HUES64 (cell line): ENCODE results near the gene NAA80.

ENCODE experiments used
- H3K27ac ChIP-seq: 2 replicates; pipeline ENCODE4 v1.7.0; 2013; ENCODE audit warnings: low read depth, low read length, inconsistent platforms
- H3K27me3 ChIP-seq: 2 replicates; pipeline ENCODE4 v1.6.1; 2013; ENCODE audit warnings: mild to moderate bottlenecking, low read length; ENCODE audit not compliant: insufficient read depth
- H3K36me3 ChIP-seq: 2 replicates; pipeline ENCODE4 v1.6.1; 2013; ENCODE audit warnings: mild to moderate bottlenecking, low read length; ENCODE audit not compliant: insufficient read depth
- H3K4me1 ChIP-seq: 2 replicates; pipeline ENCODE4 v1.6.1; 2013; ENCODE audit warnings: mild to moderate bottlenecking, low read length, moderate library complexity; ENCODE audit not compliant: insufficient read depth
- H3K4me3 ChIP-seq: 2 replicates; pipeline ENCODE4 v1.5.1; 2013; ENCODE audit warnings: mild to moderate bottlenecking, low read length, moderate library complexity
- H3K9ac ChIP-seq: 2 replicates; pipeline ENCODE4 v1.6.1; 2013; ENCODE audit warnings: mild to moderate bottlenecking, low read depth, low read length
- H3K9me3 ChIP-seq: 2 replicates; pipeline ENCODE4 v1.6.1; 2013; ENCODE audit warnings: low read depth, low read length; ENCODE audit not compliant: insufficient read depth
- WGBS: fragments of 150-250, 120-280 bp; methylation state at CpG from one replicate; pipeline ENCODE4 v1.1.7; 2013; ENCODE audit warnings: missing lambda C conversion rate; 5-methylcytosine and 5-hydroxymethylcytosine counted together

The NAA80 gene

GRCh38 chr3:50327129-50327528 is 27.9 kb upstream of the NAA80 start:
- no peak overlapping the region for H3K27ac ChIP-seq
- peak overlapping the region; percentile 81 for H3K9ac ChIP-seq
- H3K9me3 ChIP-seq, result no peaks in the 10 kb centered on the region
- peaks cover 7% of the 10 kb centered on the region for H3K4me1 ChIP-seq
- H3K36me3 ChIP-seq, result peaks cover 46% of the 10 kb centered on the region
- H3K4me3 ChIP-seq, result peak overlapping the region; percentile 88
- H3K27me3 ChIP-seq, result no peaks in the 10 kb centered on the region
- 88% methylated on average over 3 of the region's 4 CpGs for WGBS

- H3K4me1 ChIP-seq, result peaks cover 7% of the 10 kb centered on the region
- H3K27me3 ChIP-seq, result no peaks in the 10 kb centered on the region
- WGBS, result 97% methylated on average over 8 of the region's 8 CpGs
- H3K9me3 ChIP-seq, result no peaks in the 10 kb centered on the region
- no peak overlapping the region for H3K9ac ChIP-seq
- no peak overlapping the region for H3K4me3 ChIP-seq
- H3K36me3 ChIP-seq, result peaks cover 36% of the 10 kb centered on the region
- H3K27ac ChIP-seq, result no peak overlapping the region
These were observed 27.0 kb upstream of the NAA80 start for GRCh38 chr3:50326182-50326541.

GRCh38 chr3:50325497-50326181 is 26.4 kb upstream of the NAA80 start:
- H3K27ac ChIP-seq, result no peak overlapping the region
- H3K27me3 ChIP-seq, result no peaks in the 10 kb centered on the region
- no peak overlapping the region for H3K9ac ChIP-seq
- peaks cover 31% of the 10 kb centered on the region for H3K36me3 ChIP-seq
- WGBS, result 95% methylated on average over 11 of the region's 11 CpGs
- no peak overlapping the region for H3K4me3 ChIP-seq
- H3K9me3 ChIP-seq, result no peaks in the 10 kb centered on the region
- H3K4me1 ChIP-seq, result peaks cover 7% of the 10 kb centered on the region

GRCh38 chr3:50325113-50325480 is 25.9 kb upstream of the NAA80 start:
- Histone ChIP-seq H3K9me3 (no peaks in the 10 kb centered on the region), H3K27me3 (no peaks in the 10 kb centered on the region), H3K4me3 (no peak overlapping the region), H3K9ac (no peak overlapping the region), H3K36me3 (peaks cover 28% of the 10 kb centered on the region), H3K4me1 (peaks cover 11% of the 10 kb centered on the region), H3K27ac (no peak overlapping the region)
- WGBS, result 94% methylated on average over 2 of the region's 2 CpGs

GRCh38 chr3:50324351-50325112 is 25.3 kb upstream of the NAA80 start:
- H3K27me3 ChIP-seq, result no peaks in the 10 kb centered on the region
- peaks cover 28% of the 10 kb centered on the region for H3K36me3 ChIP-seq
- H3K4me1 ChIP-seq, result peaks cover 14% of the 10 kb centered on the region
- 72% methylated on average over 4 of the region's 4 CpGs for WGBS
- no peak overlapping the region for H3K9ac ChIP-seq
- H3K4me3 ChIP-seq, result no peak overlapping the region
- no peaks in the 10 kb centered on the region for H3K9me3 ChIP-seq
- H3K27ac ChIP-seq, result no peak overlapping the region

GRCh38 chr3:50323614-50324199 is 24.5 kb upstream of the NAA80 start:
- peaks cover 32% of the 10 kb centered on the region for H3K36me3 ChIP-seq

GRCh38 chr3:50323092-50323600 is 23.9 kb upstream of the NAA80 start:
- WGBS, result 69% methylated on average over 4 of the region's 4 CpGs
- Histone ChIP-seq H3K9me3 (no peaks in the 10 kb centered on the region), H3K4me3 (peak overlapping the region; percentile 92; the same call in 1 of the 2 replicates), H3K9ac (no peak overlapping the region), H3K36me3 (peaks cover 38% of the 10 kb centered on the region), H3K27me3 (no peaks in the 10 kb centered on the region), H3K4me1 (peaks cover 14% of the 10 kb centered on the region), H3K27ac (no peak overlapping the region)

More at GRCh38 chr3:50323614-50324199, 24.5 kb upstream of the NAA80 start:
- Histone ChIP-seq H3K9me3 (no peaks in the 10 kb centered on the region), H3K27me3 (no peaks in the 10 kb centered on the region), H3K4me1 (peaks cover 14% of the 10 kb centered on the region), H3K9ac (no peak overlapping the region), H3K4me3 (no peak overlapping the region), H3K27ac (no peak overlapping the region)
- whole genome bisulfite sequencing, result 88% methylated on average over 5 of the region's 5 CpGs

GRCh38 chr3:50322386-50323091 is 23.3 kb upstream of the NAA80 start, which contains the start of gene HYAL2:
Gene HYAL2, minus strand, starts transcription at chr3:50322745. Its CDS starts 2,256 bp downstream, at chr3:50320489.
- WGBS, result 8% methylated on average over 31 of the region's 31 CpGs
- Histone ChIP-seq H3K27ac (peak within 1 kb of the TSS; percentile 99), H3K9ac (peak within 1 kb of the TSS; percentile 95), H3K36me3 (peaks cover 43% of the 10 kb centered on the region), H3K27me3 (no peaks in the 10 kb centered on the region), H3K4me3 (peak within 1 kb of the TSS; percentile 92), H3K9me3 (no peaks in the 10 kb centered on the region), H3K4me1 (peaks cover 14% of the 10 kb centered on the region)

GRCh38 chr3:50322115-50322385 is 22.8 kb upstream of the NAA80 start:
- 2% methylated on average over 14 of the region's 14 CpGs for WGBS
- peak overlapping the region; percentile 64 for H3K27ac ChIP-seq
- H3K4me3 ChIP-seq, result peak overlapping the region; percentile 92
- no peaks in the 10 kb centered on the region for H3K27me3 ChIP-seq
- no peaks in the 10 kb centered on the region for H3K9me3 ChIP-seq
- H3K9ac ChIP-seq, result peak overlapping the region; percentile 77
- H3K36me3 ChIP-seq, result peaks cover 47% of the 10 kb centered on the region
- H3K4me1 ChIP-seq, result peaks cover 14% of the 10 kb centered on the region

- H3K4me3 ChIP-seq, result peak overlapping the region; percentile 92
- H3K4me1 ChIP-seq, result peaks cover 17% of the 10 kb centered on the region
- under 1% methylated on average over 58 of the region's 59 CpGs for WGBS
- peak overlapping the region; percentile 99 for H3K27ac ChIP-seq
- peaks cover 52% of the 10 kb centered on the region for H3K36me3 ChIP-seq
- H3K9me3 ChIP-seq, result no peaks in the 10 kb centered on the region
- no peaks in the 10 kb centered on the region for H3K27me3 ChIP-seq
- peak overlapping the region; percentile 95 for H3K9ac ChIP-seq
These were observed 22.3 kb upstream of the NAA80 start for GRCh38 chr3:50321336-50322114.
